ENCODE measurements around the gene TRIM40. TPM values are rescaled to one million over a fixed set of nuclear protein-coding genes. Genes with fewer than 3 reads are reported as not detected.

The TRIM40 gene
- total RNA-seq, 1 donor from 2014 or later: not detected

DNA sequence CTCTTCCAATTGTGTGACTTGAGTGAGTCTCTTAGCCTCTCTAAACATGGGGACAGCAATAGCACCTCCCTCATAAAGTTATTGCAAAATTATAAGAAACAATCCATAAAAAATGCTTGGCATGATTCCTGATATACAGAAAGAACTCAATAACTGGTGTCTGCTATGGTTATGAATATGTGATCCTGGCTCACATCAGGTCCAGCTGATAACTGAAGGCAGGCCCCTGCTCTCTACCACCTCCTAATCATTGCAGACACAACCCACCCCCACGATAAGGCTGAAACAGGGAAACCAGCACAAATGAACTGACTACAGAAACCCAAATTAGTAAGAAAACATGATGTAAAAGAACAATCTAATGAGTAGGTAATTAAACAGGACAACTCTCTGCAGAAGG lies 32.8 kb downstream of the TRIM40 start:
- Mint-ChIP-seq H3K4me1 (ENCODE audit: low read depth) (peaks cover 7% of the 10 kb centered on the region), H3K27ac (ENCODE audit: unreplicated experiment) (no peak overlapping the region), H3K36me3 (ENCODE audit: low read depth) (no peaks in the 10 kb centered on the region), H3K27me3 (ENCODE audit: low read depth) (peaks cover 42% of the 10 kb centered on the region), H3K4me3 (ENCODE audit: unreplicated experiment) (no peak overlapping the region), H3K9me3 (ENCODE audit: low read depth) (peaks cover 3% of the 10 kb centered on the region)
- DNase-seq (ENCODE audit: low spot score): no peak
- TF ChIP-seq, protein P1, sequence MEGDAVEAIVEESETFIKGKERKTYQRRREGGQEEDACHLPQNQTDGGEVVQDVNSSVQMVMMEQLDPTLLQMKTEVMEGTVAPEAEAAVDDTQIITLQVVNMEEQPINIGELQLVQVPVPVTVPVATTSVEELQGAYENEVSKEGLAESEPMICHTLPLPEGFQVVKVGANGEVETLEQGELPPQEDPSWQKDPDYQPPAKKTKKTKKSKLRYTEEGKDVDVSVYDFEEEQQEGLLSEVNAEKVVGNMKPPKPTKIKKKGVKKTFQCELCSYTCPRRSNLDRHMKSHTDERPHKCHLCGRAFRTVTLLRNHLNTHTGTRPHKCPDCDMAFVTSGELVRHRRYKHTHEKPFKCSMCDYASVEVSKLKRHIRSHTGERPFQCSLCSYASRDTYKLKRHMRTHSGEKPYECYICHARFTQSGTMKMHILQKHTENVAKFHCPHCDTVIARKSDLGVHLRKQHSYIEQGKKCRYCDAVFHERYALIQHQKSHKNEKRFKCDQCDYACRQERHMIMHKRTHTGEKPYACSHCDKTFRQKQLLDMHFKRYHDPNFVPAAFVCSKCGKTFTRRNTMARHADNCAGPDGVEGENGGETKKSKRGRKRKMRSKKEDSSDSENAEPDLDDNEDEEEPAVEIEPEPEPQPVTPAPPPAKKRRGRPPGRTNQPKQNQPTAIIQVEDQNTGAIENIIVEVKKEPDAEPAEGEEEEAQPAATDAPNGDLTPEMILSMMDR (IDR thresholded peaks at IDR 0.05): no peak

DNA sequence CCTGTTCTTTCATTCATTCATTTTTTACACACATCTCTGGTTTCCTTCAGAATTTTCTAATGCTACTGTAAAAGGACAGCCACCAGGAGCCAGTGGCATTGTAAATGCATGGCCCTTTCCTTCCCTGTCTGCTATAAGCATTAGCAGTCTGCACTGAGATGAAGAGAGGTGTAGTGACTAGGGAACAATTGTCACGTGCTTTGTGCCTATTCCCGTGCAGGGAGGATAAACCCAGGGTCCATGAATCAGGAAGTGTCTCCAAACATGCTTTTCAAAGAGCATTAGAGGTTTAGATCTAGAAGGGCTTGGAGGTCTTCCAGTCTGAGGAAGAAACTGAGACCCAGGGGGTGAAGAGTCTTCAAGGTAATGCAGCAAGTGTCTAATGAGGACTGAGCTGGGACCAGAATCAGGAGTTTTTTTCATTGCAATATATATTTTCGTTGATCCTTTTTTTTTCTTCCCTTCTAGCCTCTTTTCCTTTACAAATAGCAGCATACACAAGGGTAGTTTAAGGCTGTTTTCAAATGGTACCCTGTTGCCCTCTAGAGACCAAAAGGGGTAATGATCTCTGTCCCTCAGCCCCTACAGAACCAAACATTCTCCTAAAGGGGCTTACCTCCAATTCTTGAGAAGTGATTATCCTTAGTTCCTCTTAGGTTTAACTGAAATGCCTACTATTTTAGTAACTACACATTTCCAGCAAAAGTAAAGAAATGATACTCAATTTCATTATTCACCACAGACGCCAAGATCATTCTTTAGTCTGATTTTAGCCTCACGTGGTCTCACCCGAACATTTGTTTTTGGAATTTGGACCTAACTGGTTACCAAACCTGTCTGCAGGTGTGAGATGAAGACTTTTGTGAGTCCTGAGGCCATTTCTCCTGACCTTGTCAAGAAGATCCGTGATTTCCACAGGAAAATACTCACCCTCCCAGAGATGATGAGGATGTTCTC lies 34.0 kb downstream of the TRIM40 start:
- Mint-ChIP-seq H3K36me3 (ENCODE audit: low read depth) (no peaks in the 10 kb centered on the region), H3K9me3 (ENCODE audit: low read depth) (peaks cover 3% of the 10 kb centered on the region), H3K4me3 (ENCODE audit: unreplicated experiment) (no peak overlapping the region), H3K27ac (ENCODE audit: unreplicated experiment) (no peak overlapping the region), H3K4me1 (ENCODE audit: low read depth) (peaks cover 7% of the 10 kb centered on the region), H3K27me3 (ENCODE audit: low read depth) (peaks cover 45% of the 10 kb centered on the region)
- TF ChIP-seq, protein P1 (IDR thresholded peaks at IDR 0.05): peak; percentile 91
- DNase-seq (ENCODE audit: low spot score): no peak

DNA sequence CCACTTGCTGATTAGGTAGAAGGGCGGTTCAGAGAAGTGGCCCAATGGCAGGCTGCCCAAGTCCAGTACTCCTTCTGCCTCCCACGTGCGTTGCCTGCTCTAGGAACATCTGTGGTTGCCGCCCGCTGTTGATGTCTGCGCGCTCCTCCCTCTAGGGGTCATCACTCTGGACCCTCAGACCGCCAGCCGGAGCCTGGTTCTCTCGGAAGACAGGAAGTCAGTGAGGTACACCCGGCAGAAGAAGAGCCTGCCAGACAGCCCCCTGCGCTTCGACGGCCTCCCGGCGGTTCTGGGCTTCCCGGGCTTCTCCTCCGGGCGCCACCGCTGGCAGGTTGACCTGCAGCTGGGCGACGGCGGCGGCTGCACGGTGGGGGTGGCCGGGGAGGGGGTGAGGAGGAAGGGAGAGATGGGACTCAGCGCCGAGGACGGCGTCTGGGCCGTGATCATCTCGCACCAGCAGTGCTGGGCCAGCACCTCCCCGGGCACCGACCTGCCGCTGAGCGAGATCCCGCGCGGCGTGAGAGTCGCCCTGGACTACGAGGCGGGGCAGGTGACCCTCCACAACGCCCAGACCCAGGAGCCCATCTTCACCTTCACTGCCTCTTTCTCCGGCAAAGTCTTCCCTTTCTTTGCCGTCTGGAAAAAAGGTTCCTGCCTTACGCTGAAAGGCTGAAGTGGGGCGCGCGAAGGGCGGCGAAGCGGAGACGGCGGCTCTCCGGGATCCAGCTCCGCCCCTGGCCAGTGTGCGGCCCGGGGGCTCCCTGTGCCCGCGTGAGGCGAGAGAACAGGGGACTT lies 35.9 kb downstream of the TRIM40 start:
- DNase-seq (ENCODE audit: low spot score): no peak
- Mint-ChIP-seq H3K4me3 (ENCODE audit: unreplicated experiment) (no peak overlapping the region), H3K27ac (ENCODE audit: unreplicated experiment) (no peak overlapping the region), H3K9me3 (ENCODE audit: low read depth) (no peaks in the 10 kb centered on the region), H3K4me1 (ENCODE audit: low read depth) (peaks cover 7% of the 10 kb centered on the region), H3K27me3 (ENCODE audit: low read depth) (peaks cover 60% of the 10 kb centered on the region), H3K36me3 (ENCODE audit: low read depth) (no peaks in the 10 kb centered on the region)
- TF ChIP-seq, protein P1 (IDR thresholded peaks at IDR 0.05): no peak

- H3K4me3 Mint-ChIP-seq (ENCODE audit: unreplicated experiment): no peak overlapping the region
- peaks cover 64% of the 10 kb centered on the region for H3K27me3 Mint-ChIP-seq (ENCODE audit: low read depth)
- peaks cover 7% of the 10 kb centered on the region for H3K4me1 Mint-ChIP-seq (ENCODE audit: low read depth)
- H3K9me3 Mint-ChIP-seq (ENCODE audit: low read depth): peaks cover 3% of the 10 kb centered on the region
- no peaks in the 10 kb centered on the region for H3K36me3 Mint-ChIP-seq (ENCODE audit: low read depth)
- TF ChIP-seq, protein P1 (IDR thresholded peaks at IDR 0.05): no peak
- DNase-seq (ENCODE audit: low spot score): no peak
- H3K27ac Mint-ChIP-seq (ENCODE audit: unreplicated experiment): no peak overlapping the region
Measured at GRCh38 chr6:30172681-30173080, 36.7 kb downstream of the TRIM40 start.

DNA sequence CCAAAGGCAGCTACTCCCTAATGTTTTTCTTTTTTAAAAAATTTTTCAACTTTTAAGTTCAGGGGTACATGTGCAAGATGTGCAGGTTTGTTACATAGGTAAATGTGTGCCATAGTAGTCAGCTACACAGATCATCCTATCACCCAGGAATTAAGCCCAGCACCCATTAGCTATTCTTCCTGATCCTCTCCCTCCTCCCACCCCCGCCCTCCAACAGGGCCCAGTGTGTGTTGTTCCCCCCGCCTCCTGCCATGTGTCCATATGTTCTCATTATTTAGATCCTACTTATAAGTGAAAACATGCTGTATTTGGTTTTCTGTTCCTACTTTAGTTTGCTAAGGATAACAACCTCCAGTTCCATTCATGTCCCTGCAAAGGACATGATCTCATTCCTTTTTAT lies 39.8 kb downstream of the TRIM40 start:
- no peak overlapping the region for H3K27ac Mint-ChIP-seq (ENCODE audit: unreplicated experiment)
- peaks cover 22% of the 10 kb centered on the region for H3K9me3 Mint-ChIP-seq (ENCODE audit: low read depth)
- TF ChIP-seq, protein P1 (IDR thresholded peaks at IDR 0.05): no peak
- H3K4me1 Mint-ChIP-seq (ENCODE audit: low read depth): peaks cover 3% of the 10 kb centered on the region
- H3K27me3 Mint-ChIP-seq (ENCODE audit: low read depth): peaks cover 58% of the 10 kb centered on the region
- DNase-seq (ENCODE audit: low spot score): no peak
- no peak overlapping the region for H3K4me3 Mint-ChIP-seq (ENCODE audit: unreplicated experiment)
- H3K36me3 Mint-ChIP-seq (ENCODE audit: low read depth): peaks cover 13% of the 10 kb centered on the region
